HG02870 (cell line): ENCODE results near the gene CCNI.
"Not testable (repeated sequence)": the region's sequence is repeated elsewhere in the genome, so short reads cannot be mapped to it uniquely, and the experiment has no call there.

Experiments
- ATAC-seq: cut with Tn5 transposase; IDR thresholded peaks from one replicate; pipeline ENCODE4 v1.9.1; 2021; ENCODE audit warnings: mild to moderate bottlenecking, moderate library complexity; ENCODE audit not compliant: unreplicated experiment

CCNI gene

GRCh38 chr4:77075869-77076799 lies at the start of gene CCNI:
Gene CCNI (minus strand): TSS chr4:77075989. CDS start chr4:77066362, 9,627 bp downstream.
- peak; percentile 55 for ATAC-seq

- ATAC-seq: no peak
Observed at GRCh38 chr4:77124576-77124975, 48.8 kb upstream of the CCNI start.

- ATAC-seq: no peak
Observed at GRCh38 chr4:77123411-77123810, 47.6 kb upstream of the CCNI start.

GRCh38 chr4:77122656-77123055 lies 46.9 kb upstream of the CCNI start:
- no peak for ATAC-seq

- no peak for ATAC-seq
Observed at GRCh38 chr4:77121736-77122240, 46.0 kb upstream of the CCNI start.

- ATAC-seq: peak; percentile 81
Observed at GRCh38 chr4:77120886-77121508, 45.2 kb upstream of the CCNI start.

GRCh38 chr4:77117721-77118120 lies 41.9 kb upstream of the CCNI start:
- ATAC-seq: no peak

GRCh38 chr4:77113069-77113468 lies 37.3 kb upstream of the CCNI start:
- ATAC-seq: no peak

GRCh38 chr4:77110730-77111129 lies 34.9 kb upstream of the CCNI start:
- ATAC-seq: no peak

- ATAC-seq: no peak
Observed at GRCh38 chr4:77104791-77105540, 29.2 kb upstream of the CCNI start.

GRCh38 chr4:77104388-77104787 lies 28.6 kb upstream of the CCNI start:
- no peak for ATAC-seq

- no peak for ATAC-seq
Observed at GRCh38 chr4:77100234-77100633, 24.4 kb upstream of the CCNI start.

- ATAC-seq: no peak
Observed at GRCh38 chr4:77097611-77098010, 21.8 kb upstream of the CCNI start.

- ATAC-seq: peak; percentile 100
Observed at GRCh38 chr4:77095101-77095821, 19.5 kb upstream of the CCNI start.

- no peak for ATAC-seq
Observed at GRCh38 chr4:77094496-77094895, 18.7 kb upstream of the CCNI start.

- no peak for ATAC-seq
Observed at GRCh38 chr4:77093401-77093800, 17.6 kb upstream of the CCNI start.

GRCh38 chr4:77092975-77093374 lies 17.2 kb upstream of the CCNI start:
- no peak for ATAC-seq

GRCh38 chr4:77089866-77090265 lies 14.1 kb upstream of the CCNI start:
- ATAC-seq: no peak

- ATAC-seq: not testable (repeated sequence)
Observed at GRCh38 chr4:77087027-77087426, 11.2 kb upstream of the CCNI start.

GRCh38 chr4:77084019-77084639 lies 8.3 kb upstream of the CCNI start:
- ATAC-seq: no peak
